Measurements from ENCODE around the gene VENTX. TPM values are rescaled to one million over a fixed set of nuclear protein-coding genes. Genes with fewer than 3 reads are reported as not detected.

VENTX gene
- total RNA-seq, 1 donor from 2014 or later, result not detected

GRCh38 chr10:133214468-133215410 is 22.9 kb upstream of the VENTX start:
- FAIRE-seq (no peak), DNase-seq (ENCODE audit: low read depth) (no peak)
- Histone ChIP-seq H3K36me3 (ENCODE audit: control insufficient read depth, insufficient read depth, low read length) (no peaks in the 10 kb centered on the region), H3K4me3 (ENCODE audit: low read depth, low read length) (no peak overlapping the region), H3K27me3 (ENCODE audit: control insufficient read depth, insufficient read depth, low read length) (no peaks in the 10 kb centered on the region)
- TF ChIP-seq, protein P1, sequence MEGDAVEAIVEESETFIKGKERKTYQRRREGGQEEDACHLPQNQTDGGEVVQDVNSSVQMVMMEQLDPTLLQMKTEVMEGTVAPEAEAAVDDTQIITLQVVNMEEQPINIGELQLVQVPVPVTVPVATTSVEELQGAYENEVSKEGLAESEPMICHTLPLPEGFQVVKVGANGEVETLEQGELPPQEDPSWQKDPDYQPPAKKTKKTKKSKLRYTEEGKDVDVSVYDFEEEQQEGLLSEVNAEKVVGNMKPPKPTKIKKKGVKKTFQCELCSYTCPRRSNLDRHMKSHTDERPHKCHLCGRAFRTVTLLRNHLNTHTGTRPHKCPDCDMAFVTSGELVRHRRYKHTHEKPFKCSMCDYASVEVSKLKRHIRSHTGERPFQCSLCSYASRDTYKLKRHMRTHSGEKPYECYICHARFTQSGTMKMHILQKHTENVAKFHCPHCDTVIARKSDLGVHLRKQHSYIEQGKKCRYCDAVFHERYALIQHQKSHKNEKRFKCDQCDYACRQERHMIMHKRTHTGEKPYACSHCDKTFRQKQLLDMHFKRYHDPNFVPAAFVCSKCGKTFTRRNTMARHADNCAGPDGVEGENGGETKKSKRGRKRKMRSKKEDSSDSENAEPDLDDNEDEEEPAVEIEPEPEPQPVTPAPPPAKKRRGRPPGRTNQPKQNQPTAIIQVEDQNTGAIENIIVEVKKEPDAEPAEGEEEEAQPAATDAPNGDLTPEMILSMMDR (IDR thresholded peaks at IDR 0.05; ENCODE audit: insufficient read depth, low read length, severe bottlenecking), result no peak

DNA sequence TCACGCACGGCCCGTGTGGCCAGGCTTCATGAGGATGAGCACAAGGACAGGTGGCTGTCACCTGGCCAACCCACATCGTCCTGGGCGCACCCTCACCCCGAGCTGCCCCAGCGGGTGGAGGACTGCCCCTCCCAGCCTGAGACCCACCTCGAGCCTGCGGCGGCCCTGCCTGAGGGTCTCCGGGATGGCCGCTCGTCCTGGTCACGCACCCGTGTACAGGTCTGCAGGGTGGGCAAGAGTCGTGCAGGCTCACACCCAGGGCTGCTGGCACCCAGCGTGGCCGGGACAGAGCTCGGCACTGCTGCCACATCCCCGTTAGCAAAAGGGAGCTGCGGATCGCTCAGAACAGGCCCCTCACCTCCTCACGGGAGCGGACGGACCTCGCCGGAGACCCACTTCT is 22.1 kb upstream of the VENTX start:
- no peaks in the 10 kb centered on the region for H3K27me3 ChIP-seq (ENCODE audit: control insufficient read depth, insufficient read depth, low read length)
- TF ChIP-seq, protein P1 (IDR thresholded peaks at IDR 0.05; ENCODE audit: insufficient read depth, low read length, severe bottlenecking), result no peak
- no peaks in the 10 kb centered on the region for H3K36me3 ChIP-seq (ENCODE audit: control insufficient read depth, insufficient read depth, low read length)
- no peak overlapping the region for H3K4me3 ChIP-seq (ENCODE audit: low read depth, low read length)
- FAIRE-seq (no peak), DNase-seq (ENCODE audit: low read depth) (no peak)

GRCh38 chr10:133216776-133217175 is 20.9 kb upstream of the VENTX start:
- no peak overlapping the region for H3K4me3 ChIP-seq (ENCODE audit: low read depth, low read length)
- FAIRE-seq, result no peak
- H3K36me3 ChIP-seq (ENCODE audit: control insufficient read depth, insufficient read depth, low read length), result no peaks in the 10 kb centered on the region
- DNase-seq (ENCODE audit: low read depth), result no peak
- TF ChIP-seq, protein P1 (IDR thresholded peaks at IDR 0.05; ENCODE audit: insufficient read depth, low read length, severe bottlenecking), result no peak
- H3K27me3 ChIP-seq (ENCODE audit: control insufficient read depth, insufficient read depth, low read length), result no peaks in the 10 kb centered on the region

DNA sequence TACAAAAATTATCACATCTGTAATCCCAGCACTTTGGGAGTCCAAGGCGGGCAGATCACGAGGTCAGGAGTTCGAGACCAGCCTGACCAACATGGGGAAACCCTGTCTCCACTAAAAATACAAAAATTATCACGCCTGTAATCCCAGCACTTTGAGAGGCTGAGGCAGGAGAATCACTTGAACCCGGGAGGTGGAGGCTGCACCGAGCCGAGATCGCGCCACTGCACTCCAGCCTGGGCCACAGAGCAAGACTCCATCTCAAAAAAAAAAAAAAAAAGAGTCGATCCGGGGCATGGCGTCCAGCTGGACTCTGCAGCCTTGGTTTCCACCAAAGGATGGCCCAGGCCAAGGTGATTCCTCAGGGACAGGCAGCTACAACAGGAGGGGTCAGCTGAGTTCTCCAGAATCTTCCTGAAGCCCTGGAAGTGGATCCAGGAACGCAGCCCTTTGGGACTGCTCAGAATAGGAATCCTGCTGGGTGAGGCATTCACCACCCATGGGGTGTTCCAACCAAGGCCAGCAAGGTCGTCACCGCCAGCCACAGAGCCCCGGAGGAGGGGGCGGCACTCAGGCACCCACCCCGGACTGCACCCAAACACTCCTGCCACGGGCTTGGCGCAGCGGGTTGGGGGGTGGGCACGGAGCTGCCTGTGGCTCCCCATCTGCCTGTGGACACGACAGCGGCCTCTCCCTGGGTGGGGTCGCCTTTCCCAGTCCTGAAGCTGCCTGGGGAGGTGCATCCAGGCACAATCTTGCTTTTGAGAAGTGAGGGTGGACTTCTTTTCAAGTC is 19.7 kb upstream of the VENTX start:
- TF ChIP-seq, protein P1 (IDR thresholded peaks at IDR 0.05; ENCODE audit: insufficient read depth, low read length, severe bottlenecking), result no peak
- no peaks in the 10 kb centered on the region for H3K27me3 ChIP-seq (ENCODE audit: control insufficient read depth, insufficient read depth, low read length)
- H3K36me3 ChIP-seq (ENCODE audit: control insufficient read depth, insufficient read depth, low read length), result no peaks in the 10 kb centered on the region
- FAIRE-seq, result no peak
- no peak for DNase-seq (ENCODE audit: low read depth)
- H3K4me3 ChIP-seq (ENCODE audit: low read depth, low read length), result no peak overlapping the region

DNA sequence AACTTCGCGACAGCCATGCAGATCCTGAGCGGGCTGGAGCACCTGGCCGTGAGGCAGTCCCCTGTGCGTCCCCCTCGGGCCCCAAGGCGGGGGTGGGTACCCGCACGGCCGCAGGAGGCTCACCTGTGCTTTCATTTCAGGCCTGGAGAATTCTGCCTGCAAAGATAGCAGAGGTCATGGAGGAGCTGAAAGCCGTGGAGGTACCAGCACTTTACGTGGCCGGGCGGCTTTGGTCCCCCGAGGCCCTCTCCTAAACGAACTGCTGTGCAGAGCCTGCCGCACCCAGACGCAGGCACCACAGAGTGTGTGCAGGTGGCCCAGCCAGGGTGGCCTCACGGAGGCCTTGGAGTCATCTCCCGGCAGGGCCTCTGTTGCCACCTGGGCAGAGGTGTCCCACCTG is 18.8 kb upstream of the VENTX start:
- Histone ChIP-seq H3K27me3 (ENCODE audit: control insufficient read depth, insufficient read depth, low read length) (no peaks in the 10 kb centered on the region), H3K4me3 (ENCODE audit: low read depth, low read length) (no peak overlapping the region), H3K36me3 (ENCODE audit: control insufficient read depth, insufficient read depth, low read length) (no peaks in the 10 kb centered on the region)
- DNase-seq (ENCODE audit: low read depth), result no peak
- FAIRE-seq, result no peak
- TF ChIP-seq, protein P1 (IDR thresholded peaks at IDR 0.05; ENCODE audit: insufficient read depth, low read length, severe bottlenecking), result no peak
